GM12801 (cell line): ENCODE data around the gene TMC7.

ENCODE experiments used
- TF ChIP-seq, protein P1 (sequence below): IDR thresholded peaks from one replicate; pipeline ENCODE4 v1.5.1; 2011; ENCODE audit warnings: control low read depth; ENCODE audit not compliant: insufficient read length; ENCODE audit errors: extremely low read depth

TMC7 gene

DNA sequence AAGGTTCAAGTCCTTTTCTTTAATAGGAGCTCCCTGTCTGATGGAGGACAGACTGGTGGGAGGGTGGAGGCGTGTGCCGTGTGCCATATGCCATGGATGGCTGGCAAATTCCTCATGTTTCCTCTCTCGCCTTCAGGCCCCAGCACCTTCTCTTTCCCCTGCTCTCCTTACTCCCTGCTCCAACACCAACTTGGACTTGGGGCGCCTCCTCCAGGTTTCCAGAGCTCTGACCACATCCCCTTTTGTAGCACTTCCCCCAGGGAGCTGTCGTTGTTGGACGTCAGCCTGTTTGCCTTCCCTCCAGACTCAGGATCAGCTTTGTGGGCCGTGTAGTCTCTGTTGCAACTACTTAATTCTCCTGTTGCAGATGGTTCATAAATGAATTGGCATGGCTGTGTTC, 30.7 kb downstream of the TMC7 start:
- TF ChIP-seq, protein P1, sequence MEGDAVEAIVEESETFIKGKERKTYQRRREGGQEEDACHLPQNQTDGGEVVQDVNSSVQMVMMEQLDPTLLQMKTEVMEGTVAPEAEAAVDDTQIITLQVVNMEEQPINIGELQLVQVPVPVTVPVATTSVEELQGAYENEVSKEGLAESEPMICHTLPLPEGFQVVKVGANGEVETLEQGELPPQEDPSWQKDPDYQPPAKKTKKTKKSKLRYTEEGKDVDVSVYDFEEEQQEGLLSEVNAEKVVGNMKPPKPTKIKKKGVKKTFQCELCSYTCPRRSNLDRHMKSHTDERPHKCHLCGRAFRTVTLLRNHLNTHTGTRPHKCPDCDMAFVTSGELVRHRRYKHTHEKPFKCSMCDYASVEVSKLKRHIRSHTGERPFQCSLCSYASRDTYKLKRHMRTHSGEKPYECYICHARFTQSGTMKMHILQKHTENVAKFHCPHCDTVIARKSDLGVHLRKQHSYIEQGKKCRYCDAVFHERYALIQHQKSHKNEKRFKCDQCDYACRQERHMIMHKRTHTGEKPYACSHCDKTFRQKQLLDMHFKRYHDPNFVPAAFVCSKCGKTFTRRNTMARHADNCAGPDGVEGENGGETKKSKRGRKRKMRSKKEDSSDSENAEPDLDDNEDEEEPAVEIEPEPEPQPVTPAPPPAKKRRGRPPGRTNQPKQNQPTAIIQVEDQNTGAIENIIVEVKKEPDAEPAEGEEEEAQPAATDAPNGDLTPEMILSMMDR = no peak

DNA sequence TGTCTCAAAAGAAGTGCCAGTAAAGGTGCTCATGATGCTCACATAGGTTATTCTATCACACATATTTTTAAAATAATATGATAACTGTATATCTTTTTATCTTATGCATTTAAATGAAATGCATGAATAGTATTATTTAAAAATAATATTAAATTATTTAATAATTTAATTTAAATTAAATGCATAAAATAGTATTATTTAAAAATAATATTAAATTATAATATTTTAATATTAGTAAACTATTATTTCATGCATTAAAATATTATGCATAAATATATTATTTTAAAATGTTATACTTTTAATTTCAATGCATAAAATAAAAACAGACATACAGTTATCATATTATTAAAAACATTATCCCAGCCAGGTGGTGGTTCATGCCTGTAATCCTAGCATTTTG, 33.4 kb downstream of the TMC7 start:
- TF ChIP-seq, protein P1 = no peak

DNA sequence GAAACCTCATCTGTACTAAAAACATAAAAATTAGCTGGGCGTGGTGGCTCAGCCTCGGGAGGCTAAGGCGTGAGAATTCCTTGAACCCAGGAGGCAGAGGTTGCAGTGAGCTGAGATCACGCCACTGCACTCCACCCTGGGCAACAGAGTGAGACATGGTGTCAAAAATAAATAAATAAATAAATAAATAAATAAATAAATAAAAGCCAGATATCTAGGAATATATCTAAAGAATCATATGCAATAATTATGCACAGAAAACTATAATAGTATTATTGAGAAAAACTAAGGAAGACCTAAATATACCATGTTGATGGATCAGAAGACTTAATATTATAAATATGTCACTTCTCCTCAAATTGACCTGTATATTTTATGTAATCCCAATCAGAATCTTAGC, 37.0 kb downstream of the TMC7 start:
- TF ChIP-seq, protein P1 = no peak

DNA sequence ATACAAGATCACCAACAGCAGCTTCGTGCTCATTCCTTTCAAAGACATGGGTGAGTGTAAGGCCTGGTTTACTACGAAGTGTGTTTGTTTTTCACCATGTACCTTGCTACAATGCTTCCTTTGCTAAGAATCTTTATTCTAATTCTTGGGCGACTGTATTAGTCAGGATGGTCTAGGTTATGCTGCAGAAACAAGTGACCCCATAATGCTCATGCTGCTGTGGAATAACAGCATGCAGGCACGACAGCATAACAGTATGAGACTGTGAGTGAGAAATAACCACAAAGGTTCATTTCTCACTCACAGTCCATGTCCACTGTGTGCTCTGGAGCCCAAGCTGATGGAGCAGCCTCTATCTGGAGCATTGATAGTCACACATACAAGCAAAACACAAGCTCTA, 38.0 kb downstream of the TMC7 start:
- TF ChIP-seq, protein P1 = no peak

DNA sequence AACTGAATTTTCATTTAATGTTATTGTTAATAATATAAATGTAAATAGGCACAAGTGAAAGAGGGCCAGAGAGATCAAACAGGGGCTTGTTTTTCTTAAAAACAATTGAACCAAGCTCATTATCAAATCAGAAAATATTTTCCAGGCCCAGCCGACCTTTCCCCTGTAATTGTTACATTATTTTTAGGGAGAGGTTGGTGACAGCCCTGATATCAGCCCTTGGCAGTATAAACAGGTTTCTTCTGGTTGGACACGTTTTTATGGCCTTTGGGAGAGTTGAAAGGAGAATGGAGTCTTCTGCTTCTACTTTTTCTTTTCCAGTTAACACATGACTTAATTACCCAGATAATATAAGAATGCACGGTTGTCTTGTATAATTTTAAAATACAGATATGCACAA, 43.7 kb downstream of the TMC7 start:
- TF ChIP-seq, protein P1 = no peak

DNA sequence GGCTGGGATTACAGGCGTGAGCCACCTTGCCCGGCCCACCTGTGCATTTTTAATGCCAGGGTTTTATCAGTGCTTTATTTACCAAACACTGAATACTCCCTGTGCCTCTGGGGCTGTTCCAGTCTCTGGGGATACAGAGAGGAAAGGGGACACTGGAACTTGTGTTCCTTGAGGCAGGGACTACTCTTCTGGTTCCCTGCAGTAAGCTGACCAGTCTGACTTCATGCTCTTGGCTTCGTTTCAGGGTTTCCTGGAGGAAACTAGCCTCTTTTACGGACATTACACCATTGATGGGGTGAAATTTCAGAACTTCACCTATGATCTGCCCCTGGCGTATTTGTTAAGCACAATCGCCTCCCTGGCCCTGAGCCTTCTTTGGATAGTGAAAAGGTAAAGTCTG, 46.2 kb downstream of the TMC7 start:
- TF ChIP-seq, protein P1 = no peak

DNA sequence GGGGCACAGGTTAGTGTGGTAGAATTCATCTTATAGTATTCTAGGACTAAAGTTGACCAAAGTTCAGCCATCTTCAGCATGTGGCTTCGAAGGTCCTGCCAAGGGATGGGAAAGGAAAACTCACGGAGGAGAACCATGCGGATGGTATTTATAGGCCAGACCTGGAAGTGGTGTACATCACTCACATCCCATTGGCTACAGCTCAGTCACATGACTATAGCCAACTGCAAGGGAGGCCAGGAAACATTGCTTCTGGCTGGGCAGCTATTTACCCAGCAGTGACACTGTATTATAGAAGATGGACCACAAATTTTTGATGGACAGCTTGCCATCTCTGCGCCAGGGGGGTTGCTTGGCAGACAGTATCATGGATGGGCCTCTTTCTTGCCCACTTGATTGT, 48.0 kb downstream of the TMC7 start:
- TF ChIP-seq, protein P1 = no peak

DNA sequence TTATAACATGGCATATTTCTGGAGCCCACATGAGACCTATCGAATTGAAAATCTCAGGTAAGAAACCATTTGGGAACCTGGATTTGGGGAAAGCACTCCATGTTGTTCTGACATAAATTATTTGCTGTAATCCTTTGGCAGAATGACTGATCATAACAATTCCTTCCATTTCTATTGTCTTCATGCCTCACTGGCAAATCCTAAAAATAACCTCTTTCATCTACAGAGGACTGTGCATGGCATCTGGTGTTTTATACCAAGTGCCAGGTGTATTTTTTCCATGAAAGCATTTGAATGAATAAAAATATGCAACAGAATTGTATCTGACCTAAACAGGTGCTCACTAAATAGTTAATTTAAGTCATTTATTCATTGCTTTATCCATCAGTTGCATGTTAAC, 50.0 kb downstream of the TMC7 start:
- TF ChIP-seq, protein P1 = no peak
